H1 (cell line): ENCODE results near the gene HDAC7. TPM values are rescaled to one million over a fixed set of nuclear protein-coding genes. Genes with fewer than 3 reads are reported as not detected.

ENCODE experiments used
- CTCF ChIA-PET: fragments of 300-600 bp; sonication (Branson Sonifier 250); formaldehyde crosslinking; loops from one replicate; lab custom pipeline; 2021; ENCODE audit not compliant: partially characterized antibody; lab: Charles Lee
- POLR2A ChIA-PET: fragments of 300-600 bp; sonication (Branson Sonifier 250); formaldehyde crosslinking; loops from one replicate; lab custom pipeline; 2021; ENCODE audit warnings: inconsistent platforms; ENCODE audit not compliant: partially characterized antibody; lab: Charles Lee
- DNase-seq, 2 experiments: peaks; one replicate each; pipeline versions ENCODE4 v3.0.0 to v3.0.0-alpha.2; 2010 to 2022; ENCODE audit warnings: low spot score in 2 of 2, low read depth in 1 of 2, mixed read lengths in 1 of 2
- FAIRE-seq: peaks from 2 replicates; lab custom pipeline; 2011; peaks lifted over from hg19 to GRCh38; lab: Jason Lieb, UNC
- H2AFZ ChIP-seq: 2 replicates; pipeline ENCODE4 v1.8.1; 2012; ENCODE audit warnings: low read length, inconsistent platforms
- H2AK5ac ChIP-seq: 2 replicates; pipeline ENCODE4 v1.6.1; 2013; ENCODE audit warnings: low read depth, low read length
- H2BK120ac ChIP-seq: replicated peaks from 2 replicates; pipeline ENCODE3; 2013; ENCODE audit warnings: low read depth, low read length, inconsistent platforms
- H2BK12ac ChIP-seq: 2 replicates; pipeline ENCODE4 v1.6.1; 2013; ENCODE audit warnings: low read depth, low read length
- H2BK15ac ChIP-seq: 2 replicates; pipeline ENCODE4 v1.6.1; 2013; ENCODE audit warnings: low read length
- H2BK20ac ChIP-seq: 2 replicates; pipeline ENCODE4 v1.6.1; 2013; ENCODE audit warnings: low read length
- H2BK5ac ChIP-seq: 2 replicates; pipeline ENCODE4 v1.6.1; 2013; ENCODE audit warnings: low read depth, low read length
- H3K14ac ChIP-seq: 2 replicates; pipeline ENCODE4 v1.6.1; 2013; ENCODE audit warnings: inconsistent platforms; ENCODE audit not compliant: insufficient read length
- H3K18ac ChIP-seq: 2 replicates; pipeline ENCODE4 v1.6.1; 2013; ENCODE audit warnings: low read length; ENCODE audit errors: extremely low read depth
- H3K23ac ChIP-seq: 2 replicates; pipeline ENCODE4 v1.6.1; 2013; ENCODE audit warnings: inconsistent platforms; ENCODE audit not compliant: insufficient read length
- H3K23me2 ChIP-seq: 2 replicates; pipeline ENCODE4 v1.6.1; 2013; ENCODE audit warnings: low read depth, low read length
- H3K27ac ChIP-seq: 2 replicates; pipeline ENCODE4 v1.6.1; 2011; ENCODE audit warnings: low read depth, low read length, inconsistent platforms
- H3K27me3 ChIP-seq, 4 experiments: replicated peaks in 1 of 4; 1 replicate in 1 of 4; 2 replicates in 3 of 4; pipeline versions ENCODE4 v1.6.1 to v1.8.1; 2011 to 2013; ENCODE audit warnings: low read length in 3 of 4, mild to moderate bottlenecking in 3 of 4, inconsistent platforms in 2 of 4, mixed read lengths in 2 of 4, moderate library complexity in 1 of 4; ENCODE audit not compliant: control insufficient read depth in 3 of 4, insufficient read depth in 3 of 4; ENCODE audit errors: extremely low read depth in 1 of 4
- H3K36me3 ChIP-seq, 4 experiments: 2 replicates each; pipeline versions ENCODE4 v1.6.1 to v1.8.1; 2011 to 2013; ENCODE audit warnings: mild to moderate bottlenecking in 4 of 4, low read length in 3 of 4, moderate library complexity in 2 of 4, control low read depth in 1 of 4, inconsistent platforms in 1 of 4; ENCODE audit not compliant: insufficient read depth in 4 of 4, control insufficient read depth in 2 of 4
- H3K4ac ChIP-seq: replicated peaks from 2 replicates; pipeline ENCODE3; 2013; ENCODE audit warnings: low read length, low read depth, mixed read lengths, inconsistent platforms; ENCODE audit not compliant: insufficient read length
- H3K4me1 ChIP-seq, 4 experiments: replicated peaks in 1 of 4; 1 replicate in 1 of 4; 2 replicates in 3 of 4; pipeline versions ENCODE4 v1.6.1 to v1.8.1; 2011 to 2013; ENCODE audit warnings: low read length in 3 of 4, inconsistent platforms in 2 of 4, mixed read lengths in 1 of 4; ENCODE audit not compliant: insufficient read depth in 4 of 4, control insufficient read depth in 3 of 4
- H3K4me2 ChIP-seq, 2 experiments: 2 replicates each; pipeline versions ENCODE4 v1.6.1 to v1.8.1; 2011 to 2013; ENCODE audit warnings: low read depth in 2 of 2, low read length in 2 of 2, control low read depth in 1 of 2, inconsistent platforms in 1 of 2, mild to moderate bottlenecking in 1 of 2; ENCODE audit not compliant: insufficient read depth in 1 of 2
- H3K4me3 ChIP-seq, 4 experiments: fragments of 200-600, 300-600 bp in 1 of 4; sonication (generic), shearing (Covaris generic), sonication (Bioruptor Twin) in 1 of 4; 2 replicates each; pipeline versions ENCODE4 v1.5.1 to v1.8.1; 2011 to 2016; ENCODE audit warnings: low read length in 4 of 4, low read depth in 3 of 4, control low read depth in 2 of 4, inconsistent platforms in 2 of 4, mild to moderate bottlenecking in 2 of 4, mixed read lengths in 1 of 4, moderate library complexity in 1 of 4; ENCODE audit not compliant: insufficient read depth in 2 of 4; ENCODE audit errors: extremely low read depth in 1 of 4
- H3K56ac ChIP-seq: replicated peaks from 2 replicates; pipeline ENCODE3; 2013; ENCODE audit warnings: low read depth, mild to moderate bottlenecking, mixed read lengths, low read length, inconsistent platforms; ENCODE audit not compliant: insufficient read length
- H3K79me1 ChIP-seq: 2 replicates; pipeline ENCODE4 v1.6.1; 2013; ENCODE audit warnings: low read depth, low read length, control low read depth
- H3K79me2 ChIP-seq, 2 experiments: 2 replicates each; pipeline versions ENCODE4 v1.6.1 to v1.8.1; 2012 to 2013; ENCODE audit warnings: low read length in 2 of 2, mild to moderate bottlenecking in 2 of 2, inconsistent platforms in 1 of 2; ENCODE audit not compliant: insufficient read depth in 2 of 2, control insufficient read depth in 1 of 2
- H3K9ac ChIP-seq, 4 experiments: replicated peaks in 1 of 4; 1 replicate in 1 of 4; 2 replicates in 3 of 4; pipeline versions ENCODE4 v1.6.1 to v1.8.1; 2011 to 2013; ENCODE audit warnings: low read depth in 3 of 4, low read length in 3 of 4, control low read depth in 2 of 4, mild to moderate bottlenecking in 2 of 4, moderate library complexity in 2 of 4, inconsistent platforms in 1 of 4; ENCODE audit errors: extremely low read depth in 1 of 4
- H3K9me3 ChIP-seq, 2 experiments: 2 replicates each; pipeline versions ENCODE4 v1.6.1 to v1.8.1; 2012 to 2013; ENCODE audit warnings: mild to moderate bottlenecking in 2 of 2, moderate library complexity in 2 of 2, control low read depth in 1 of 2, inconsistent platforms in 1 of 2, low read depth in 1 of 2, low read length in 1 of 2, mixed read lengths in 1 of 2; ENCODE audit not compliant: insufficient read depth in 2 of 2
- H4K20me1 ChIP-seq, 2 experiments: replicated peaks in 1 of 2; 2 replicates each; pipeline versions ENCODE3 to v1.8.1; 2011 to 2013; ENCODE audit warnings: inconsistent platforms in 2 of 2, low read length in 2 of 2, mild to moderate bottlenecking in 1 of 2; ENCODE audit not compliant: insufficient read depth in 2 of 2, control insufficient read depth in 1 of 2
- H4K5ac ChIP-seq: 2 replicates; pipeline ENCODE4 v1.6.1; 2013; ENCODE audit warnings: low read length, low read depth, mixed read lengths, inconsistent platforms; ENCODE audit not compliant: insufficient read length
- H4K8ac ChIP-seq: 2 replicates; pipeline ENCODE4 v1.8.0; 2013; ENCODE audit warnings: mild to moderate bottlenecking, moderate library complexity, low read length, inconsistent platforms; ENCODE audit not compliant: insufficient read depth; ENCODE audit errors: extremely low read depth
- H4K91ac ChIP-seq: replicated peaks from 2 replicates; pipeline ENCODE3; 2013; ENCODE audit warnings: low read length, mixed read lengths, inconsistent platforms; ENCODE audit not compliant: insufficient read length
- CTBP2 ChIP-seq: IDR thresholded peaks from 2 replicates; pipeline ENCODE4 v1.7.0; 2011; ENCODE audit warnings: borderline replicate concordance, mild to moderate bottlenecking, moderate library complexity, mixed read lengths, low read length; ENCODE audit not compliant: insufficient read depth, insufficient read length
- CTCF ChIP-seq, 3 experiments: IDR thresholded peaks; 1 replicate in 2 of 3; 2 replicates in 1 of 3; pipeline versions ENCODE4 v1.5.1 to v1.6.1; 2011; ENCODE audit warnings: low read length in 3 of 3, mild to moderate bottlenecking in 3 of 3, inconsistent platforms in 2 of 3, low read depth in 1 of 3, moderate library complexity in 1 of 3; ENCODE audit not compliant: insufficient read depth in 1 of 3; ENCODE audit errors: control extremely low read depth in 1 of 3
- WGBS, 2 experiments: shearing (Covaris generic) in 1 of 2; methylation state at CpG; one replicate each; pipeline versions ENCODE4 v1.1.6 to v1.1.7; 2013 to 2015; ENCODE audit warnings: low lambda C conversion rate in 2 of 2, mixed read lengths in 2 of 2, inconsistent platforms in 1 of 2, low coverage in 1 of 2, missing lambda C conversion rate in 1 of 2; ENCODE audit not compliant: insufficient replicate concordance in 2 of 2, insufficient coverage in 1 of 2, insufficient read length in 1 of 2; ENCODE audit errors: extremely low coverage in 1 of 2, missing lambda C conversion rate in 1 of 2; 5-methylcytosine and 5-hydroxymethylcytosine counted together
- polyA plus RNA-seq, 7 experiments: library from polyadenylated mRNA; depleted of rRNA in 3 of 7; stranded (reverse) in 5 of 7; unstranded in 2 of 7; fragments of >200 nt in 5 of 7; fragments of 200-250 nt in 2 of 7; gene quantifications; 1 replicate in 5 of 7; 2 replicates in 1 of 7; 4 replicates in 1 of 7; pipeline versions ENCODE4 v1.2.1 to v1.2.3, GENCODE V29; 2011 to 2013; ENCODE audit warnings: missing spikeins in 2 of 7, mixed read lengths in 2 of 7
- total RNA-seq: library from RNA; stranded (reverse); fragmentation: NEBNext Ultra II Directional; extraction: Animal tissue kit (Norgen Biotek cat#: 25700); gene quantifications from 2 replicates; pipeline ENCODE4 v1.2.1, GENCODE V29; 2021

The HDAC7 gene
- total and polyA plus RNA-seq, 2 of the 8 experiments (the other 6 are each of a cell fraction or from before 2014, with no cell fraction given): 25.5 to 84.9 TPM

- Histone ChIP-seq H3K9me3 (no peaks in the 10 kb centered on the region), H3K23ac (no peak overlapping the region), H3K4me2 (no peak overlapping the region), H3K36me3 (peaks cover 0 to 5% (median 3%) of the 10 kb centered on the region in 4 experiments; a peak in 2 of 8 replicates), H3K14ac (no peak overlapping the region), H3K4ac (no peak overlapping the region), H4K5ac (no peak overlapping the region), H2BK12ac (no peak overlapping the region), H3K18ac (no peak overlapping the region), H3K79me2 (peaks cover 0 to 58% of the 10 kb centered on the region in 2 experiments; a peak in 2 of 4 replicates), H3K27me3 (no peaks in the 10 kb centered on the region), H3K9ac (no peak overlapping the region), H2BK15ac (no peak overlapping the region), H4K91ac (no peak overlapping the region), H2AK5ac (no peak overlapping the region), H3K23me2 (0 out of 2 replicates have a peak, but pooled peaks cover 1% of the 10 kb centered on the region), H3K56ac (no peak overlapping the region), H3K4me3 (no peak overlapping the region), H3K79me1 (peaks cover 3% of the 10 kb centered on the region; the same call in 1 of the 2 replicates), H2AFZ (no peak overlapping the region), H3K27ac (no peak overlapping the region), H2BK5ac (no peak overlapping the region), H4K8ac (no peak overlapping the region), H2BK20ac (no peak overlapping the region), H2BK120ac (no peak overlapping the region), H3K4me1 (peaks cover 0 to 13% (median 4%) of the 10 kb centered on the region in 4 experiments; a peak in 5 of 7 replicates), H4K20me1 (peaks cover 8 to 12% of the 10 kb centered on the region in 2 experiments)
- WGBS, 2 experiments: 85% methylated on average over 6 of the region's 7 CpGs; no CpG with 5 or more reads in 1 of the 2 experiments
- ChIA-PET CTCF (interaction anchor here (0.8 to 58.8 kb wide), 16 partner anchors 9 to 229 kb away, joined by 3 to 2001 read pairs (median 16); partner anchors contain the start of genes ENDOU, HDAC7 and RAPGEF3), POLR2A (interaction anchor here (0.8 to 29.3 kb wide), 8 partner anchors 12 to 36 kb away, joined by 3 to 480 read pairs (median 4); no protein-coding TSS in a partner anchor)
- peak; percentile 14 to 25 (median 24) for TF ChIP-seq CTCF (IDR thresholded peaks at IDR 0.05; ENCODE audit: control extremely low read depth in 1 of 3, insufficient read depth in 1 of 3, low read depth in 1 of 3, low read length in 3 of 3)
- no peak for TF ChIP-seq CTBP2
- no peak for DNase-seq
- no peak for FAIRE-seq
Measured at GRCh38 chr12:47801170-47801903, 18.4 kb downstream of the HDAC7 start.
